Measurements from ENCODE around the gene RLN1. TPM values are rescaled to one million over a fixed set of nuclear protein-coding genes. Genes with fewer than 3 reads are reported as not detected.

RLN1 gene
- total and polyA plus RNA-seq, 2 donors (not counting 1 experiment from before 2014, with no cell fraction given) = 0.60 to 1.4 TPM

- Histone ChIP-seq H4K20me1 (ENCODE audit: control insufficient read depth, insufficient read depth, low read length, poor library complexity, severe bottlenecking) (no peaks in the 10 kb centered on the region), H3K36me3 (replicated peaks in 1 of 2; ENCODE audit: control extremely low read depth in 1 of 2, control insufficient read depth in 1 of 2, extremely low read depth in 1 of 2, insufficient read depth in 2 of 2, low read length in 1 of 2) (peaks cover 0 to 1% of the 10 kb centered on the region in 2 experiments), H3K4me1 (ENCODE audit: control insufficient read depth in 2 of 2, insufficient read depth in 2 of 2, low read length in 2 of 2) (no peaks in the 10 kb centered on the region), H3K79me2 (ENCODE audit: control insufficient read depth, insufficient read depth, low read length) (no peaks in the 10 kb centered on the region), H3K27ac (ENCODE audit: low read length in 2 of 2) (no peak overlapping the region), H2AFZ (ENCODE audit: insufficient read depth, low read depth, low read length, poor library complexity, severe bottlenecking) (no peak overlapping the region), H3K9me3 (ENCODE audit: control extremely low read depth in 1 of 3, control insufficient read depth in 2 of 3, insufficient read depth in 1 of 3, low read length in 2 of 3) (peaks cover 0 to 7% (median 0%) of the 10 kb centered on the region in 3 donors), H3K4me2 (replicated peaks; ENCODE audit: low read depth, low read length, poor library complexity, severe bottlenecking) (no peak overlapping the region), H3K9ac (ENCODE audit: low read length) (no peak overlapping the region), H3K27me3 (replicated peaks in 1 of 4; ENCODE audit: control extremely low read depth in 1 of 4, control insufficient read depth in 3 of 4, insufficient read depth in 4 of 4, low read length in 3 of 4) (no peaks in the 10 kb centered on the region), H3K4me3 (ENCODE audit: control extremely low read depth in 1 of 5, extremely low read depth in 1 of 5, insufficient read depth in 1 of 5, low read depth in 2 of 5, low read length in 4 of 5) (no peak overlapping the region)
- ATAC-seq (ENCODE audit: low read depth) = no peak
- H3K4me3 Mint-ChIP-seq = no peak overlapping the region
- H3K27ac Mint-ChIP-seq = no peak overlapping the region
- intact Hi-C loops (cut with micrococcal nuclease) = no loop called here
- TF ChIP-seq, protein P1, sequence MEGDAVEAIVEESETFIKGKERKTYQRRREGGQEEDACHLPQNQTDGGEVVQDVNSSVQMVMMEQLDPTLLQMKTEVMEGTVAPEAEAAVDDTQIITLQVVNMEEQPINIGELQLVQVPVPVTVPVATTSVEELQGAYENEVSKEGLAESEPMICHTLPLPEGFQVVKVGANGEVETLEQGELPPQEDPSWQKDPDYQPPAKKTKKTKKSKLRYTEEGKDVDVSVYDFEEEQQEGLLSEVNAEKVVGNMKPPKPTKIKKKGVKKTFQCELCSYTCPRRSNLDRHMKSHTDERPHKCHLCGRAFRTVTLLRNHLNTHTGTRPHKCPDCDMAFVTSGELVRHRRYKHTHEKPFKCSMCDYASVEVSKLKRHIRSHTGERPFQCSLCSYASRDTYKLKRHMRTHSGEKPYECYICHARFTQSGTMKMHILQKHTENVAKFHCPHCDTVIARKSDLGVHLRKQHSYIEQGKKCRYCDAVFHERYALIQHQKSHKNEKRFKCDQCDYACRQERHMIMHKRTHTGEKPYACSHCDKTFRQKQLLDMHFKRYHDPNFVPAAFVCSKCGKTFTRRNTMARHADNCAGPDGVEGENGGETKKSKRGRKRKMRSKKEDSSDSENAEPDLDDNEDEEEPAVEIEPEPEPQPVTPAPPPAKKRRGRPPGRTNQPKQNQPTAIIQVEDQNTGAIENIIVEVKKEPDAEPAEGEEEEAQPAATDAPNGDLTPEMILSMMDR (IDR thresholded peaks at IDR 0.05) = no peak
- TF ChIP-seq EZH2 (IDR thresholded peaks at IDR 0.05; ENCODE audit: borderline replicate concordance, insufficient read depth, low read depth, low read length, poor library complexity, severe bottlenecking) = no peak
- POLR2A ChIA-PET = no interaction called here
- no CpG with 5 or more reads among the region's 1 CpG for WGBS (ENCODE audit: insufficient coverage)
- H3K4me1 Mint-ChIP-seq = peaks cover 7% of the 10 kb centered on the region
- H3K9me3 Mint-ChIP-seq (ENCODE audit: insufficient read depth) = peaks cover 4% of the 10 kb centered on the region
- no peak for DNase-seq
- no peaks in the 10 kb centered on the region for H3K27me3 Mint-ChIP-seq
- CTCF ChIA-PET = no interaction called here
Measured at GRCh38 chr9:5355226-5355625, 15.6 kb upstream of the RLN1 start.

DNA sequence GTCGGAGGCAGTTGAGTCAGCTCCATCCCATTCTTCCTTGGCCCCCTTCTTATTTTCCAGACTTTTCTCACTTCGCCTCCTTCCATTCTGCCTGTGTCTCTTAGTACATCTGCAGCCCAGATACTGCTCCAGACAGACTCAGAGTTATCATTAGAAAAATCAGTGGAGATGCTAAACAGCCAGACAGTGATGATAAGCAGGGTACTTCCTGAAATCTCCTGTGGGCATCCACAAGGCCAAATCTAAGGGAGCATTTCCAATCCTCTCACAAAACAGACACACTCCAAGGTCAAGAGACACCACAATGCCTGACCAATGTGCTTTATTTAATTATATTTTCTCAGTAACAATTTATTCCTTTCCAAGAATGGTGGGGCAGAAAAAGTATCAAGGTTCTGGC is 14.5 kb upstream of the RLN1 start:
- intact Hi-C loops (cut with micrococcal nuclease) = no loop called here
- H3K27me3 Mint-ChIP-seq = no peaks in the 10 kb centered on the region
- peaks cover 8% of the 10 kb centered on the region for H3K9me3 Mint-ChIP-seq (ENCODE audit: insufficient read depth)
- Histone ChIP-seq H3K27me3 (replicated peaks in 1 of 4; ENCODE audit: control extremely low read depth in 1 of 4, control insufficient read depth in 3 of 4, insufficient read depth in 4 of 4, low read length in 3 of 4) (no peaks in the 10 kb centered on the region), H3K9me3 (ENCODE audit: control extremely low read depth in 1 of 3, control insufficient read depth in 2 of 3, insufficient read depth in 1 of 3, low read length in 2 of 3) (peaks cover 0 to 12% (median 2%) of the 10 kb centered on the region in 3 donors), H3K4me3 (ENCODE audit: control extremely low read depth in 1 of 5, extremely low read depth in 1 of 5, insufficient read depth in 1 of 5, low read depth in 2 of 5, low read length in 4 of 5) (no peak overlapping the region), H3K36me3 (replicated peaks in 1 of 2; ENCODE audit: control extremely low read depth in 1 of 2, control insufficient read depth in 1 of 2, extremely low read depth in 1 of 2, insufficient read depth in 2 of 2, low read length in 1 of 2) (no peaks in the 10 kb centered on the region), H3K27ac (ENCODE audit: low read length in 2 of 2) (no peak overlapping the region), H2AFZ (ENCODE audit: insufficient read depth, low read depth, low read length, poor library complexity, severe bottlenecking) (no peak overlapping the region), H3K4me1 (ENCODE audit: control insufficient read depth in 2 of 2, insufficient read depth in 2 of 2, low read length in 2 of 2) (no peaks in the 10 kb centered on the region), H3K9ac (ENCODE audit: low read length) (no peak overlapping the region), H3K4me2 (replicated peaks; ENCODE audit: low read depth, low read length, poor library complexity, severe bottlenecking) (no peak overlapping the region), H4K20me1 (ENCODE audit: control insufficient read depth, insufficient read depth, low read length, poor library complexity, severe bottlenecking) (no peaks in the 10 kb centered on the region), H3K79me2 (ENCODE audit: control insufficient read depth, insufficient read depth, low read length) (no peaks in the 10 kb centered on the region)
- no peak overlapping the region for H3K27ac Mint-ChIP-seq
- ChIA-PET POLR2A (no interaction called here), CTCF (no interaction called here)
- H3K4me1 Mint-ChIP-seq = peaks cover 7% of the 10 kb centered on the region
- ATAC-seq (ENCODE audit: low read depth) (no peak), DNase-seq (no peak)
- no peak for TF ChIP-seq EZH2 (IDR thresholded peaks at IDR 0.05; ENCODE audit: borderline replicate concordance, insufficient read depth, low read depth, low read length, poor library complexity, severe bottlenecking)
- TF ChIP-seq, protein P1 (IDR thresholded peaks at IDR 0.05) = no peak
- WGBS (ENCODE audit: insufficient coverage) = 90% methylated on average over 2 of the region's 2 CpGs
- no peak overlapping the region for H3K4me3 Mint-ChIP-seq
